ENCODE measurements around the gene KLRC3.
"Not testable (repeated sequence)": the region's sequence is repeated elsewhere in the genome, so short reads cannot be mapped to it uniquely, and the experiment has no call there.

The KLRC3 gene

GRCh38 chr12:10420334-10420733 is at the start of gene KLRC3:
Gene KLRC3, minus strand, starts transcription at chr12:10420595. Its CDS starts 45 bp downstream, at chr12:10420550.
- DNase-seq (ENCODE audit: low spot score): not testable (repeated sequence)

DNA sequence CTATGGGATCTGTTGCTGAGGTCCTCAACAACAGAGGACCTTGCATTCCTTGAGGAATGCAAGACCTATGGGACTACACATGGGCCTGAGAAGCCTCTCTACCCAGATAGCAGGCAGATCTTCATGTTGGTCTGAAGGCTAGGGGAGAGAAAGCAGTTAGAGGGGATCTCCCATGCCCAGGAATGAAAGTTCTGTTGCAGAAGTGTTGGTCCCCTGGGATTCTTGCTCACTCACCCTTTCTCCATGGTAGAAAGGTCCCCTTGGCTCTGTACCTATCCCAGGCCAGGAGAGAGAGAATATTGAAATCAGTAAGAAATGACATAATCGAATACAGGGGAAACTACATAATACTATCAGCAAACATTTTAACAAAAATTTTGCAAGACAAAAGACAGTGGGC is 49.3 kb upstream of the KLRC3 start:
- no peak for DNase-seq (ENCODE audit: low spot score)

DNA sequence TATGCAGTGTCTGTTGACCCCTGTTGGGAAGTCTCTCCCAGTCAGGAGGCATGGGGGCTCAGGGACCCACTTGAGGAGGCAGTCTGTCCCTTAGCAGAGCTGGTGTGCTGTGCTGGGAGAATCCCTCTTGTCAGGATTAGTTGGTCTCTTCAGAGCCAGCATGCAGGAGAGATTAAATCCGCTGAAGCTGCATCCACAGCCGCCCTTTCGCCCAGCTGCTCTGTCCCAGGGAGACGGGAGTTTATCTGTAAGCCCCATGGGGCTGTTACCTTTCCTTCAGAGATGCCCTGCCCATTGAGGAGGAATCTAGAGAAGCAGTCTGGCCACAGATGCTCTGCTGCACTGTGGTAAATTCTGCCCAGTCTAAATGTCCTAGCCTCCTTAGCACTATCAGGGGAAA is 45.9 kb upstream of the KLRC3 start:
- no peak for DNase-seq (ENCODE audit: low spot score)

DNA sequence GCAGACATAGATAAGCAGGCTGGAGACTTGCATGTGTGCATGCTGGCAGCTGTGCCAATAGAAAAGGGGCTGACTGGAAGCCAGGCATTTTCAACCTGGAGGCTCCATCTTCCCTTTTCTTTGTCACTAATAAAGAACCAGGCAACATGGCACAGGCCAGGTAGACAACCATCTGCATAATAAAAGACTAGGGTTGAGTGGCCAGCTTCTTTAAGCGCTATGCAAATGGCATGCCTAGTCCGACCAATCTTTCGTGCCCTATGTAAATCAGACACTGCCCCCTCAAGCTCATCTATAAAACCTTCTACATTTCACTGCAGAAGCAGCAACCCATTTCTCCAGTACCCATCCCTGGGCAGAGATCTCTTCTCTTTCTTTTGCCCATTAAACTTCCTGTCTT is 37.4 kb upstream of the KLRC3 start:
- DNase-seq (ENCODE audit: low spot score): no peak

GRCh38 chr12:10456856-10457255 is 36.5 kb upstream of the KLRC3 start:
- DNase-seq (ENCODE audit: low spot score): no peak

DNA sequence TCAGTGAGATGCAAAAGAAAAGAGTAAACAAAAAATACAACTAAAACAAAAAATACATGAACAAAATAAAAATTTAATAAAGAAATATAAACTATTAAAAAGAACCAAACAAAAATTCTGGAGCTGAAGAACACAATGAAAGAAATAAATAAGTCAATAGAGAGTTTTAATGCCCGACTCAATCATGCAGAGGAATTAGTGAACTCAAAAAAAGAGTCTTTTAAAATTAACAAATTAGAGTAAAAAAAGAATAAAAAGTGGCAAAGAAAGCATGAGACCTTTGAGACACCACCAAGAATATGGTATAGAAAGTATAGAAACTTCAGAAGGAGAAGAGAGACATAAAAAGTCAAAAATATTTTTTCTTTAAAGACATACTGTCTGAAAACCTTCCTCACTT is 35.4 kb upstream of the KLRC3 start:
- no peak for DNase-seq (ENCODE audit: low spot score)

DNA sequence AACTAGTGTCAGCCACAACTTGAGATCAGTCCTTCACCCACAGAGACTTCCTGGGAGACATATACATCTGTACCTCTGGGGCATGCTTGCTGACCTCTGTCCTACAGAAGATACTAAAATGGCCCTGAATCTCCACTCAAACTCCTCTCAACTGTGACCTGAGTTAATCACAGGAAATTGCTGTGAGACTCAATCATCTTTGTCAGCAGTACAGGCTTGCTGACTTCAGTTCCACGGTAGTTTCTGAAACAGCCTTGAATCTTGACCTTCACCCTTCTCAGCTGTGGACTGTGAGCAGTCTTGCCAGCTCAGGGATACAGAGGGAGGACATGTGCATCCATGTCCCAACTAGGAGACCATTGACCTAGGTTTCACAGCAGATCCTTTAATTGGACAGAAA is 34.1 kb upstream of the KLRC3 start:
- DNase-seq (ENCODE audit: low spot score): no peak

- no peak for DNase-seq (ENCODE audit: low spot score)
Measured at GRCh38 chr12:10453156-10453555, 32.8 kb upstream of the KLRC3 start, which contains the start of gene KLRC1. Gene KLRC1, minus strand, starts transcription at chr12:10453377. Its CDS starts 2,221 bp downstream, at chr12:10451156.

DNA sequence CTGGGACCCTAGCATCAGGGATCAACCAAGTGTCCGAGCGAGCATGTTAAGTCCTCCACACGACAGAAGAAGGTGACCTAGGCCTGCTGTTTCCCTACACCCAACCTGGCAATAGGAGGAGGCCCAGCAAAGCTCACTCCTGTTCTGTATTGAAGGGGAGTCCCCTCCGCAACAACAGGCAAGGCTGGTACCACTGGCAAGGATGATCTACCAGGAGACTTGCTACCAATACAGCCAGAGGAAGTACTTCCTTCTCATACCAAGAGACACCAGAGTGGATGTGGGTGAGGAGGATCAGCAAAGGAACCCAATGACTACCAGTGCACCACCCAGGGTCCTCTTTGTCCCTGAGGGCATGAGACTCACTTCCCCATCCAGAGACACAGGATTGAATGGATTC is 27.8 kb upstream of the KLRC3 start:
- no peak for DNase-seq (ENCODE audit: low spot score)

GRCh38 chr12:10446052-10446451 is 25.7 kb upstream of the KLRC3 start:
- DNase-seq (ENCODE audit: low spot score): not testable (repeated sequence)

- not testable (repeated sequence) for DNase-seq (ENCODE audit: low spot score)
Measured at GRCh38 chr12:10441144-10441543, 20.7 kb upstream of the KLRC3 start.

DNA sequence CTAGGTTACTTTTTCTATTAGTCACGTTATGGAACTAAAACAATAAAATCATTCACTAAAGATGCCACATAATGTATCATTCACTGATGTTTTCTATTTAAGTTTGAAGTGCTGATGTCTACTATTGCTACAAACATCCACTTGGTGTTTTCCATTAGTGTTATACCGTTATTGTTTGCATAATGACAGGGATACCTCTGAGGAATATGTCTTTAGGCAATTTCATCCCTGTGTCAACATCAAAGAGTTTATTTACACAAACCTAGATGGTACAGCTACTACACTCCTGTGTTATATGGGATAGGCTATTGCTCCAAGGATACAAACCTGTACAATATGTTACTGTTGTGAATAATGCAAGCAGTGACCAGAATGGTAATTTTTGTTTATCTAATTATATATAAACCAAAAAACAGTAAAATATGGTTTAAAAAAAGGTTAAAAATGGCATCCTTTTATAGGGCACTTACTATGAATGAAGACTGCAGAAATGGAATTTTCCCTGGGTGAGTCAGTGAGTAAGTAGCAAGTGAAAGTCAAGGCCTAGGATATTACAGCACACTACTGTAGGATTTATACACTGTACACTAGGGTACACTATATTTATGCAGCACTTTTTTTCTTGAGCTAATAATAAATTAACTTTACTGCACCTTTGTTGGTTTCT is 19.3 kb upstream of the KLRC3 start:
- not testable (repeated sequence) for DNase-seq (ENCODE audit: low spot score)

DNA sequence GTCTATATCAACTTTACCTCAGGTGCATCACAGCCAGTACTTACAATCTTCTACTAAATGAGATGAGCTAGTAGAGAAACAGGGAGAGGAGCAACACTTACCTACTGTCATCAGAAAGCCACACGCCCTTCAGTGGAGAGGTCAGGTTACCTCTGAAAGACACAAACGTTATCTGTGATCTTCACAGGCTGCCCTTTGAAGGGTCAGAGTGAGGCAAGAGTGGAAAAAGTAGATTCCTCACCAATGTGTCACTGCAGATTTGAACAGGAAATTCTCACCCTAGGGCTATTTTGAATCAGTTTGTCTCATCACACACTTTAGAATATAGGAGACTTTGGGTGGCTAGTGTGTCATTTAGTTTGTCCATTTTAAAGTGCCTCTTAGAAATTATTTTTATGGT is 17.2 kb upstream of the KLRC3 start:
- DNase-seq (ENCODE audit: low spot score): not testable (repeated sequence)

DNA sequence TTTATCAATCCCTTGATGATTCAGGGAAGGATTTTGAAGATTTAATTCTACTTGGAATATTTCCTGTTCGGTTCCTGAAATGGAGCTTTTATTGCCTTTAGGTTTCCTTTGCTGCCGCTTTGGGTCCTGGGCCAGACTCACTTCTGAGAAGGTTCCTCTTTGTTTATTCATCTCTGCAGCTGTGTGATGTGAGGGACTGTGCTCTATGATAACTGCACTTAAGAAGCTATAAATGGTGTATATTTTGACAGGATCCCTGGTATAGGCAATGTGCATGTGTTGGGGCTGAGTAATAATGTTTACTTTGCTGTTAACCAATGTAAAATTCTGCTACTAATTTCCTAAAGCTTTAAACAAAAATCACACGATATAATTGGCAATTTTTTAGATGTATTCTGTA is 15.4 kb upstream of the KLRC3 start, which contains the start of gene KLRC2:
Gene KLRC2 (minus strand): TSS at position 195 of the 400 bp plus-strand sequence. CDS start 24 bp downstream, at position 171.
- not testable (repeated sequence) for DNase-seq (ENCODE audit: low spot score)

- DNase-seq (ENCODE audit: low spot score): not testable (repeated sequence)
Measured at GRCh38 chr12:10430623-10431022, 10.2 kb upstream of the KLRC3 start.

- not testable (repeated sequence) for DNase-seq (ENCODE audit: low spot score)
Measured at GRCh38 chr12:10425938-10426337, 5.5 kb upstream of the KLRC3 start.

DNA sequence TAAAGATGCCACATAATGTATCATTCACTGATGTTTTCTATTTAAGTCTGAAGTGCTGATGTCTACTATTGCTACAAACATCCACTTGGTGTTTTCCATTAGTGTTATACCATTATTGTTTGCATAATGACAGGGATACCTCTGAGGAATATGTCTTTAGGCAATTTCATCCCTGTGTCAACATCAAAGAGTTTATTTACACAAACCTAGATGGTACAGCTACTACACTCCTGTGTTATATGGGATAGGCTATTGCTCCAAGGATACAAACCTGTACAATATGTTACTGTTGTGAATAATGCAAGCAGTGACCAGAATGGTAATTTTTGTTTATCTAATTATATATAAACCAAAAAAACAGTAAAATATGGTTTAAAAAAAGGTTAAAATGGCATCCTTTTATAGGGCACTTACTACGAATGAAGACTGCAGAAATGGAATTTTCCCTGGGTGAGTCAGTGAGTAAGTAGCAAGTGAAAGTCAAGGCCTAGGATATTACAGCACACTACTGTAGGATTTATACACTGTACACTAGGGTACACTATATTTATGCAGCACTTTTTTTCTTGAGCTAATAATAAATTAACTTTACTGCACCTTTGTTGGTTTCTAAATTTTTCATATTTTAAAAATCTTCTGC is 4.0 kb upstream of the KLRC3 start:
- not testable (repeated sequence) for DNase-seq (ENCODE audit: low spot score)

DNA sequence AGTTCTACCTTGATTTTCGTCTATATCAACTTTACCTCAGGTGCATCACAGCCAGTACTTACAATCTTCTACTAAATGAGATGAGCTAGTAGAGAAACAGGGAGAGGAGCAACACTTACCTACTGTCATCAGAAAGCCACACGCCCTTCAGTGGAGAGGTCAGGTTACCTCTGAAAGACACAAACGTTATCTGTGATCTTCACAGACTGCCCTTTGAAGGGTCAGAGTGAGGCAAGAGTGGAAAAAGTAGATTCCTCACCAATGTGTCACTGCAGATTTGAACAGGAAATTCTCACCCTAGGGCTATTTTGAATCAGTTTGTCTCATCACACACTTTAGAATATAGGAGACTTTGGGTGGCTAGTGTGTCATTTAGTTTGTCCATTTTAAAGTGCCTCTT is 1.8 kb upstream of the KLRC3 start:
- not testable (repeated sequence) for DNase-seq (ENCODE audit: low spot score)

DNA sequence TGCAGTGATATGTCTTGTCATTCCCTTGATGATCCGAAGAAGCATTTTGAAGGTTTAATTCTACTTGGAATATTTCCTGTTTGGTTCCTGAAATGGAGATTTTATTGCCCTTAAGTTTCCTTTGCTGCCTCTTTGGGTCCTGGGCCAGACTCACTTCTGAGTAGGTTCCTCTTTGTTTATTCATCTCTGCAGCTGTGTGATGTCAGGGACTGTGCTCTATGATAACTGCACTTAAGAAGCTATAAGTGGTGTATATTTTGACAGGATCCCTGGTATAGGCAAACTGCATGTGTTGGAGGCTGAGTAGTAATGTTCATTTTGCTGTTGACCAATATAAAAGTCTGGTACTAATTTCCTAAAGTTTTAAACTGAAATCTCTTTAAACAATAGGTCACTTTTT is 11.0 kb downstream of the KLRC3 start, which contains the start of gene KLRC4:
Gene KLRC4 (minus strand): TSS at position 366 of the 400 bp plus-strand sequence. CDS start 182 bp downstream, at position 184.
- DNase-seq (ENCODE audit: low spot score): no peak

DNA sequence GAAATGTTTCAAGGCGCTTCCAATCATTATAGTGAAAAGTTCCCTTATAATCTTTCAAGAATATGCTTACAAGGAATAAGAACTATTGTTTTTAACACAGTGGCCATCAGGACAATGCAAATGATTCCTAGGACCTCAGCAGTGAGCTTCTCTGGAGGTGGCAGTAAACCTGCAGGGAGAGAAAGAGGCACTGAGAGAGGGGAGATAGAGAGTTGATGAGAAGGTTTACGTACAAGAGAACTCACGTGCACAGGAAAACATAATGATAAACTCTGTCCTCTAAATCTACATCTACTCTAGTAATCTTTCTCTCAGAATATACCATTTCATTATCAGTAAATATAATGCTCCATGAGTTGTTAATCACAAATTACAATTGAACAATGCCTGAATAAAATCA is 11.6 kb downstream of the KLRC3 start:
- DNase-seq (ENCODE audit: low spot score): no peak

DNA sequence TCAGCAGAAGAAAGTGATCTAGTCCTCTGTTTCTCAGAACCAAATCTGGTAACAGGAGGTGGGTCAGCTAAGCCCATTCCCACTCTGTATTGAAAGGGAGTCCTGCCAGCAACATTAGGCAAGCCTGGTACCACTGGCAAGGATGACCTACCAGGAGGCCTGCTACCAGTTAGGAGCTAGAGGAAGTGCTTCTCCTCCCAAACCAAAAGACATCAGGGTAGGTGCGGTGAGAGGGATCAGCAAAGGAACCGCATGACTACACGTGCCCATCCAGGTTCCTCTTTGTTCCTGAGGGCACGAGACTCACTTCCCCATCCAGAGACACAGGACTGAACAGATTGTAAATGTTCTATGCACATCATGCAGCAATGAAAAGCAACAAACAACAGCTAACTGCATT is 13.7 kb downstream of the KLRC3 start:
- no peak for DNase-seq (ENCODE audit: low spot score)

GRCh38 chr12:10405294-10405693 is 15.1 kb downstream of the KLRC3 start:
- no peak for DNase-seq (ENCODE audit: low spot score)

DNA sequence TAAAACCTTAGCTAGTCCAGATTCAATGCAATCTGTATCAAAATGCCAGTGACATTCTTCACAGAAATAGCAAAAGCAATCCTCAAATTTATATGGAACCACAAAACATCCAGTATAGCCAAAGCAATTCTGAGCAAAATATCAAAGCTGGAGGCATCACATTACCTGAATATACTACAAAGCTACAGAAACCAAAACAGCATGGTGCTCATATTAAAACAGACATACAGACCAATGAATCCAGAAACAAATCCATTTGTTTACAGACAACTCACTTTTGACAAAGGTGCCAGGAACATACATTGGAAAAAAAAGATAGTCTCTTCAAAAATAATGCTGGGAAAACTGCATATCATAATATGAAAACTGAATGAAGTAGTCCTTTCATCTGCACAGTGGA is 15.6 kb downstream of the KLRC3 start:
- no peak for DNase-seq (ENCODE audit: low spot score)

Measured in AG08395 (cell line).